OCI-LY7 (cell line): ENCODE measurements around the gene PLXNB2. TPM values are rescaled to one million over a fixed set of nuclear protein-coding genes. Genes with fewer than 3 reads are reported as not detected.

Experiments used
- BruUV-seq: library from RNA; stranded (reverse); fragments of 400-500 nt; replicated peaks from 2 replicates; lab custom pipeline; 2021; lab: Mats Ljungman, UMichigan
- CTCF ChIA-PET: fragments of 300-600 bp; sonication (Branson Sonifier 250); formaldehyde crosslinking; loops from one replicate; lab custom pipeline; 2022; ENCODE audit warnings: antibody characterized with exemption; ENCODE audit not compliant: unreplicated experiment; lab: Charles Lee
- POLR2A ChIA-PET: fragments of 300-600 bp; sonication (Branson Sonifier 250); formaldehyde crosslinking; loops from one replicate; lab custom pipeline; 2022; ENCODE audit warnings: antibody characterized with exemption; lab: Charles Lee
- DNase-seq: peaks from one replicate; pipeline ENCODE4 v3.0.0-alpha.2; 2015; ENCODE audit warnings: low spot score
- H2AFZ ChIP-seq: fragments of 200-600 bp; sonication (generic), shearing (Covaris generic); 2 replicates; pipeline ENCODE4 v1.6.1; 2014; ENCODE audit warnings: mild to moderate bottlenecking, antibody characterized with exemption, low read length, moderate library complexity
- H3K27ac ChIP-seq: fragments of 200-600 bp; sonication (generic); 2 replicates; pipeline ENCODE4 v1.5.1; 2014; ENCODE audit warnings: mixed run types, low read depth, mild to moderate bottlenecking, moderate library complexity, low read length, inconsistent platforms; ENCODE audit not compliant: poor library complexity, severe bottlenecking
- H3K36me3 ChIP-seq: fragments of 200-600 bp; sonication (generic); 2 replicates; pipeline ENCODE4 v1.6.1; 2014; ENCODE audit warnings: mild to moderate bottlenecking, antibody characterized with exemption, low read length, moderate library complexity, mixed read lengths; ENCODE audit not compliant: insufficient read depth
- H3K4me1 ChIP-seq: fragments of 200-600 bp; sonication (generic); 2 replicates; pipeline ENCODE4 v1.5.1; 2014; ENCODE audit warnings: mild to moderate bottlenecking, low read length; ENCODE audit not compliant: insufficient read depth, poor library complexity, severe bottlenecking
- H3K4me2 ChIP-seq: fragments of 200-600 bp; sonication (generic); 2 replicates; pipeline ENCODE4 v1.6.1; 2014; ENCODE audit warnings: mild to moderate bottlenecking, low read length
- H3K4me3 ChIP-seq: fragments of 200-600 bp; sonication (generic); 2 replicates; pipeline ENCODE4 v1.5.1; 2014; ENCODE audit warnings: mild to moderate bottlenecking, low read depth, low read length; ENCODE audit not compliant: poor library complexity, severe bottlenecking
- H3K79me2 ChIP-seq: fragments of 200-600 bp; sonication (generic); 2 replicates; pipeline ENCODE4 v1.6.1; 2016; ENCODE audit warnings: low read depth, mild to moderate bottlenecking, low read length, moderate library complexity, mixed read lengths; ENCODE audit not compliant: insufficient read depth
- H3K9me2 ChIP-seq: fragments of 200-600 bp; sonication (generic); 2 replicates; pipeline ENCODE4 v1.6.1; 2016; ENCODE audit warnings: mild to moderate bottlenecking, low read length, mixed read lengths; ENCODE audit not compliant: insufficient read depth
- H3K9me3 ChIP-seq: fragments of 200-600 bp; sonication (generic); 2 replicates; pipeline ENCODE4 v1.6.1; 2014; ENCODE audit warnings: mild to moderate bottlenecking, mixed run types, low read length, mixed read lengths
- H4K20me1 ChIP-seq: fragments of 200-600 bp; sonication (generic); 2 replicates; pipeline ENCODE4 v1.6.1; 2014; ENCODE audit warnings: mild to moderate bottlenecking, antibody characterized with exemption, low read length, moderate library complexity, mixed read lengths; ENCODE audit not compliant: insufficient read depth
- EZH2phosphoT487 ChIP-seq: fragments of 200-600 bp; sonication (generic); IDR thresholded peaks from 2 replicates; pipeline ENCODE4 v1.6.1; 2018; ENCODE audit warnings: low read depth, borderline replicate concordance, mild to moderate bottlenecking, mixed run types, antibody characterized with exemption, low read length, moderate library complexity, mixed read lengths
- intact Hi-C: fragments of 100-400 bp; cut with micrococcal nuclease; formaldehyde crosslinking; loops from one replicate; pipeline ENCODE4 v1.10.0; 2022; ENCODE audit not compliant: unreplicated experiment
- total RNA-seq, 2 experiments: library from RNA; depleted of rRNA in 1 of 2; stranded (reverse); fragments of >200 nt in 1 of 2; shearing (Covaris generic) in 1 of 2; gene quantifications; 2 replicates each; pipeline ENCODE4 v1.2.3, GENCODE V29; 2014 to 2022
- TF ChIP-seq, protein P1 (sequence below): fragments of 200-600 bp; sonication (generic); conservative IDR thresholded peaks from 2 replicates; pipeline ENCODE4 v1.5.1; 2014; ENCODE audit warnings: mild to moderate bottlenecking, antibody characterized with exemption, low read length, moderate library complexity, mixed read lengths

PLXNB2 gene
- total RNA-seq, 2 experiments from 2014 or later, result 10.7 to 39.2 TPM

- Histone ChIP-seq H2AFZ (no peak overlapping the region), H3K4me1 (peaks cover 76% of the 10 kb centered on the region), H3K4me3 (no peak overlapping the region), H4K20me1 (no peaks in the 10 kb centered on the region), H3K27ac (no peak overlapping the region), H3K4me2 (no peak overlapping the region), H3K79me2 (no peaks in the 10 kb centered on the region), H3K36me3 (no peaks in the 10 kb centered on the region), H3K9me3 (no peaks in the 10 kb centered on the region), H3K9me2 (no peaks in the 10 kb centered on the region)
- TF ChIP-seq EZH2phosphoT487, result no peak
- TF ChIP-seq, protein P1, sequence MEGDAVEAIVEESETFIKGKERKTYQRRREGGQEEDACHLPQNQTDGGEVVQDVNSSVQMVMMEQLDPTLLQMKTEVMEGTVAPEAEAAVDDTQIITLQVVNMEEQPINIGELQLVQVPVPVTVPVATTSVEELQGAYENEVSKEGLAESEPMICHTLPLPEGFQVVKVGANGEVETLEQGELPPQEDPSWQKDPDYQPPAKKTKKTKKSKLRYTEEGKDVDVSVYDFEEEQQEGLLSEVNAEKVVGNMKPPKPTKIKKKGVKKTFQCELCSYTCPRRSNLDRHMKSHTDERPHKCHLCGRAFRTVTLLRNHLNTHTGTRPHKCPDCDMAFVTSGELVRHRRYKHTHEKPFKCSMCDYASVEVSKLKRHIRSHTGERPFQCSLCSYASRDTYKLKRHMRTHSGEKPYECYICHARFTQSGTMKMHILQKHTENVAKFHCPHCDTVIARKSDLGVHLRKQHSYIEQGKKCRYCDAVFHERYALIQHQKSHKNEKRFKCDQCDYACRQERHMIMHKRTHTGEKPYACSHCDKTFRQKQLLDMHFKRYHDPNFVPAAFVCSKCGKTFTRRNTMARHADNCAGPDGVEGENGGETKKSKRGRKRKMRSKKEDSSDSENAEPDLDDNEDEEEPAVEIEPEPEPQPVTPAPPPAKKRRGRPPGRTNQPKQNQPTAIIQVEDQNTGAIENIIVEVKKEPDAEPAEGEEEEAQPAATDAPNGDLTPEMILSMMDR, result no peak
- BruUV-seq, result no TSS peak
- ChIA-PET POLR2A (no interaction called here), CTCF (no interaction called here)
- DNase-seq, result no peak
- intact Hi-C loops, result no loop called here
Measured at GRCh38 chr22:50298266-50298637, 9.2 kb downstream of the PLXNB2 start.

DNA sequence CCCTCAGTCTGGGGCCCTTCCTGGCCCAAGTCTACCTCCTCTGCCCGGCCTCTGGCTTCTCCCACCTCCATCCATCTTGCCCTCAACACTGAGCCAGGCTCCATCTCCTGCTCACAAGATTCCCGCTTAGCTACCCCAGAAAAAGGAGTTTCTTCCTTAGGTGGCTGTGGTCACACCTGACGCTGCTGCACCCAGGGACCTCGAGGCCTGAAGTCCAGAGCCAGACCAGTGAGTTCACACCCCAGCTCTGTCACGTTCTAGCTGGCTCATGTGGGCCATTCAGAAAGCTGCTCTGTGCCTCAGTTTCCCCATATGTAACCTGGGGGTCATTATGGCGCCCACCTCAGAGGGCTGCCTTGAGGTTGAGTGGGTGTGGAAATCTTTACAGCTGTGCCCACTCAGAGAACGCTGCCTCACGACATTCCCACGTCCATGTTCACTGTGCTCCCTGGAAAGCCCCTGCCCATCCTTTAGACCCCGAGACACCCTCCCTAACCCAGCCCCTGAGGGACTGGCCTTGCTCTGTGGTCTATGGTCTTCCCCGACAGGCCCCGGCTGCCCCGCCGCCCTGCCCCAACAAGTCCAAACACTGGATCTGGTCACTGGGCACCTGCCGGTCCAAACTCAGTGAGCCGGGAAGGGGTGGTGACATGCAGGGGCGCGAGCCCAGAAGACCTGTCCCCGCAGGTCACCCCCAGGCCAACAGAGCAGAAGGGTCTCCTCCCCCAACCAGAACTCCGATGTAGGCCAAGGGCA, 9.8 kb downstream of the PLXNB2 start:
- no peaks in the 10 kb centered on the region for H3K79me2 ChIP-seq
- H3K4me1 ChIP-seq, result peaks cover 76% of the 10 kb centered on the region
- no peak overlapping the region for H3K27ac ChIP-seq
- TF ChIP-seq, protein P1, result no peak
- TF ChIP-seq EZH2phosphoT487, result no peak
- CTCF ChIA-PET, result no interaction called here
- no peak overlapping the region for H3K4me2 ChIP-seq
- DNase-seq, result no peak
- H3K4me3 ChIP-seq, result no peak overlapping the region
- intact Hi-C loops, result no loop called here
- H3K9me2 ChIP-seq, result no peaks in the 10 kb centered on the region
- POLR2A ChIA-PET, result no interaction called here
- H3K9me3 ChIP-seq, result no peaks in the 10 kb centered on the region
- no peak overlapping the region for H2AFZ ChIP-seq
- no TSS peak for BruUV-seq
- H3K36me3 ChIP-seq, result no peaks in the 10 kb centered on the region
- no peaks in the 10 kb centered on the region for H4K20me1 ChIP-seq
